Measurements from ENCODE around the gene KLHL13.
"Not testable (repeated sequence)": the region's sequence is repeated elsewhere in the genome, so short reads cannot be mapped to it uniquely, and the experiment has no call there.

GRCh38 chrX:118002417-118002816 is 114.2 kb downstream of the KLHL13 start:
- TF ChIP-seq HDAC2 (IDR thresholded peaks at IDR 0.05; ENCODE audit: borderline replicate concordance in 1 of 2, low read depth in 2 of 2, low read length in 2 of 2); JUN (IDR thresholded peaks at IDR 0.05; ENCODE audit: low read depth, low read length); SP4 (IDR thresholded peaks at IDR 0.05; ENCODE audit: low read length); EZH2 (IDR thresholded peaks at IDR 0.05; ENCODE audit: low read depth, low read length, severe bottlenecking); CBX5 (IDR thresholded peaks at IDR 0.05; ENCODE audit: low read depth, low read length); POLR2AphosphoS5 (IDR thresholded peaks at IDR 0.05; ENCODE audit: low read depth, low read length); CBX8 (IDR thresholded peaks at IDR 0.05; ENCODE audit: borderline replicate concordance, low read depth, low read length); SUZ12 (IDR thresholded peaks at IDR 0.05; ENCODE audit: low read length); POLR2A (IDR thresholded peaks at IDR 0.05; ENCODE audit: control extremely low read depth in 1 of 2, low read depth in 2 of 2, low read length in 2 of 2); CEBPB (IDR thresholded peaks at IDR 0.05; ENCODE audit: low read depth, low read length): not testable (repeated sequence)
- TF ChIP-seq, protein P1, sequence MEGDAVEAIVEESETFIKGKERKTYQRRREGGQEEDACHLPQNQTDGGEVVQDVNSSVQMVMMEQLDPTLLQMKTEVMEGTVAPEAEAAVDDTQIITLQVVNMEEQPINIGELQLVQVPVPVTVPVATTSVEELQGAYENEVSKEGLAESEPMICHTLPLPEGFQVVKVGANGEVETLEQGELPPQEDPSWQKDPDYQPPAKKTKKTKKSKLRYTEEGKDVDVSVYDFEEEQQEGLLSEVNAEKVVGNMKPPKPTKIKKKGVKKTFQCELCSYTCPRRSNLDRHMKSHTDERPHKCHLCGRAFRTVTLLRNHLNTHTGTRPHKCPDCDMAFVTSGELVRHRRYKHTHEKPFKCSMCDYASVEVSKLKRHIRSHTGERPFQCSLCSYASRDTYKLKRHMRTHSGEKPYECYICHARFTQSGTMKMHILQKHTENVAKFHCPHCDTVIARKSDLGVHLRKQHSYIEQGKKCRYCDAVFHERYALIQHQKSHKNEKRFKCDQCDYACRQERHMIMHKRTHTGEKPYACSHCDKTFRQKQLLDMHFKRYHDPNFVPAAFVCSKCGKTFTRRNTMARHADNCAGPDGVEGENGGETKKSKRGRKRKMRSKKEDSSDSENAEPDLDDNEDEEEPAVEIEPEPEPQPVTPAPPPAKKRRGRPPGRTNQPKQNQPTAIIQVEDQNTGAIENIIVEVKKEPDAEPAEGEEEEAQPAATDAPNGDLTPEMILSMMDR (IDR thresholded peaks at IDR 0.05; ENCODE audit: control extremely low read depth in 1 of 3, insufficient read depth in 1 of 3, low read depth in 1 of 3, low read length in 3 of 3), result not testable (repeated sequence)

Data from H1 (cell line).